GM21367 (cell line): ENCODE results near the gene MRPL1.
A peak's percentile ranks its signal among the peaks of the same experiment; 100 is the strongest.
"Not testable (repeated sequence)": the region's sequence is repeated elsewhere in the genome, so short reads cannot be mapped to it uniquely, and the experiment has no call there.

Source experiments
- ATAC-seq: cut with Tn5 transposase; IDR thresholded peaks from one replicate; pipeline ENCODE4 v1.9.1; 2021; ENCODE audit not compliant: unreplicated experiment

MRPL1 gene

GRCh38 chr4:77849278-77849965, 13.2 kb upstream of the MRPL1 start:
- ATAC-seq, result no peak

- peak; percentile 97 for ATAC-seq
Measured at GRCh38 chr4:77852892-77853495, 9.6 kb upstream of the MRPL1 start.

- ATAC-seq, result no peak
Measured at GRCh38 chr4:77854431-77855111, 8.1 kb upstream of the MRPL1 start.

DNA sequence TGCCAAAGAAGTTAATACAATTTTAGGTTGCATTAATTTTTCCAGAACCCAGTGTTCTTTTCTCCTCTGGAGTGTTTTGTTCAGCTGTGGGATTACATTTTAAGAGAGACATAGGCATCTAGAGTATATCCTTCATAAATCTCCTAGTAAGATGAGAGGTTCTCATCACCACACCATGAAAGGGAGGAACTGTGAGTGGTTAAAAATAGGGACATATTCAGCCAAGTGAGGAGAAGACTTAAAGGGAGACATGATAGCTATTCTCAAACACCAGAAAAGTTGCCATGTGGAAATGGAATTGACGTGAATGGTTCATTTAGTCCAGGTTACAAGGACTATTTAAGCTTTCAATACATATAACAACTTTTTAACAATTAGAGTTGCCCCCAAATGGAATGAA, 6.5 kb upstream of the MRPL1 start:
- no peak for ATAC-seq

- no peak for ATAC-seq
Measured at GRCh38 chr4:77859256-77859655, 3.4 kb upstream of the MRPL1 start.

DNA sequence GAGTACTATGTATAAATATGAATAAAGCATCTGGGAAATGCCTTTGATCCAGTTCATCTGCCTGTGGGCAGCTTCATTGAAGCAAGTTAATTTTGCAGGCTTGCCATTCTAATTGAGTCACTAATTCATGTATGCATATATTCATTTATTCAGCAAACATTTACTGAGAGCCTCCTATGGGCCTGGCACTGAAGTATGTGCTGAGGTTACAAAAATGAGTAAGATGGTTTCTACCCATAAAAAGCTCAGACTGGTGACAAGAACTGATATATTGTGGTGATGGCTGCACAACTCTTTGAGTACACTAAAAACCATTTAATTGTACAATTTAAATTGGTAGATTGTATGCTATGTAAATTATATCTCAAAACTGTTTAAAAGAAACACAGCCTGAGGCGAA, 1.1 kb upstream of the MRPL1 start:
- no peak for ATAC-seq

GRCh38 chr4:77863341-77863740, 711 bp downstream of the MRPL1 start:
- ATAC-seq, result not testable (repeated sequence)

DNA sequence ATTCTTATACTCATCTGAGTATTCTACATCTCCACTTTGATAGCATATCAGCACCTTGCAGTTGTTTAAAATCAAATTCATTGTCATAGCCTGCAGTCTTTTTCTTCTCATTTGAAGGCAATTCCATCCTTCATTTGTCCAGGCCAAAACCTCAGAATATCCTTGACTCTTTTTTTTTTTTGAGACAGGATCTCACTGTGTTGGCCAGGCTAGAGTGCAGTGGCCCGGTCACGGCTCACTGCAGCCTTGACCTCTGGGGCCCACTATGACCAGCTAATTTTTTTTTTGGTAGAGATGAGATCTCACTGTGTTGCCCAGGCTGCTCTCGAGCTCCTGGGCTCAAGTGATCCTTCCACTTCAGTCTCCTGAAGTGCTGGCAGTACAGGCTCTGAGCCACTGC, 2.6 kb downstream of the MRPL1 start:
- ATAC-seq, result no peak

- no peak for ATAC-seq
Measured at GRCh38 chr4:77872723-77873445, 10.3 kb downstream of the MRPL1 start.

- no peak for ATAC-seq
Measured at GRCh38 chr4:77877167-77877566, 14.5 kb downstream of the MRPL1 start.

DNA sequence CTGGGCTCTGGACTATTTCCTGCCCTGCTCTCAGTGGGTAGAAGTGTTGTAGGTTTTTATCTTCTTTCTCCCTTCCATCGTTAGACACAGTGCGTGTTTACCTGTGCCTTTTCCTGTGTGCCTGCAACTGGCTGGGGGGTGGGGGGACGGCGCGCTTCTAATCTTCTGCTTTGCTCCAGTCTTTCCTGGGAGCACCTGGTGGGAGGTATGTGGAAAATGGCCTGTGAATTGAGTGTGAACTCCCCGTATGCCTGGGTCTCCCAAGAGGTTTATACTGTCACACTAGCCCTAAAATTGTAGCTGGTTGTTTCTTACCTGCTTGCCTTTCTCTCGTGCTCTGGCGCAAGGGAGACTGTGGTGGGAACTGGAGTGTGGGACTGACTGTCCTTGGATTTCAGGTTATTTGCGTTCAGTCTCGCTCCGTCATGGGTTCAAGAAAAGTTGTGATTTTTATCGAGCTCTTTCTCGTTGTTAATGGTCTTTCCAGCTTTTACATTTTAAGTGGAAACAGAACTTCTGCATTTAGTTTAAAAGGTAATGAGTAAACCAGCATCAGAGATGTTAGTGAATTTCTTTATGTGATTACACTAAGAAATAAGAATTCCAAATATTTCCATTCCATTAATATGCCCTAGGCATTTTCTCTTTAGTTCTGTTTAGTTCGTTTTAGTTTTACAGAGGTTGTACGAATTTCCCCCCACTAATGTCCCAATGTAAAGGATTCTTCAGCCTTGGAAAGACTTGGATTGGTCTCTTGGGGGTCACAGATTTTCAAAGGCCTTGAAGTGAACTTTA, 15.3 kb downstream of the MRPL1 start:
- no peak for ATAC-seq

GRCh38 chr4:77880784-77881183, 18.2 kb downstream of the MRPL1 start:
- ATAC-seq, result peak; percentile 57

DNA sequence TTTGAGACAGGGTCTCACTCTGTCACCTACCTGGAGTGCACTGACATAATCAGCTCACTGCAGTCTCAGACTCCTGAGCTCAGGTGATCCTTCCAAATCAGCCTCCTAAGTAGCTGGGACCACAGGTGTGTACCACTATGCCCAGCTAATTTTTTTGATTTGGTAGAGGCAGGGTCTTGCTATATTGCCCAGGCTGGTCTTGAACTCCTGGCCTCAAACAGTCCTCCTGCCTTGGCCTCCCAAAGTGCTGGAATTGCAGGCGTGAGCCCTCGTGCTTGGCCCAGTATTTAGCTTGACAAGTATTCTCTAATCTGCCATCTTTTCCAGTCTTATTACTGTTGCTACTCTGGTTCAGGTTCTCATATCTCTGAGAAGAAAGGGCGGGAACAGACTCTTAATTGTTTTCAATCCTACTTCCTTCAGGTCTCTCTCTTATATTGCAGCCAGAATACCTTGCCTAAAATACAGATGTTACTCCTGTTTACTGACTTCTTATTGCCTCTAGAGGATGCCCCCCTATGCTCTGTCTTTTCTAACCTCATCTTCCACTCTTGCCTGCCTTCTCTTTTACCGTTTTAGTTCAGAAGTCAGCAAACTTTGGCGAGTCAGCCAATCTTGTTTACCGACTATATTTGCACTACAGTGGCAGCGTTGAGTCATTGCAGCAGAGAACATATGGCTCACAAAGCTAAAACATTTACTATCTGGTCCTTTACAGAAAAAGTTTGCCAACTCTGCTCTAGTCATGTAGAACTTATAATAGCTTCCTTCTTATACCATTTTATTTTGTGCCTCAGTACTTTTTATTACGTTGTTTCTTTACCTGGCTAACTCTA, 19.0 kb downstream of the MRPL1 start:
- no peak for ATAC-seq

DNA sequence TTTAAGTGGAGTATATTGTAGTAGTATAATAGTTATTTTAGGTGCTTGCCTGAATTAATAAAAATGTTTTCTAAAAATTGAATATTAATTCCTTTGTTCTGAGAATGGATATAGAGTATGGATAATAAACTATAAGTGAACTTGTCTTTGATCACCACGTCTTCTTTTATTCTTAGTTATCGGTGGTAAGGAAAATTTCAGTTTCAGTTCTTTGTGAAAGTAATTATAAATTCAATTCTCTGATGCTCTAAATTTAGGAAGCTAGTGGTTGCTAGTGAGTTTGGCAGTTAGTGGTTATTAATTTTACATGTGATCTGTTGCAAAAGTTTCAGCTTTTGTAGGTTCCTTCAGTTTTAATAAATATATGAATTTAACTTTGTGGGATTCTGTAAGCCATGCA, 30.8 kb downstream of the MRPL1 start:
- ATAC-seq, result no peak

- no peak for ATAC-seq
Measured at GRCh38 chr4:77899607-77900006, 37.0 kb downstream of the MRPL1 start.

DNA sequence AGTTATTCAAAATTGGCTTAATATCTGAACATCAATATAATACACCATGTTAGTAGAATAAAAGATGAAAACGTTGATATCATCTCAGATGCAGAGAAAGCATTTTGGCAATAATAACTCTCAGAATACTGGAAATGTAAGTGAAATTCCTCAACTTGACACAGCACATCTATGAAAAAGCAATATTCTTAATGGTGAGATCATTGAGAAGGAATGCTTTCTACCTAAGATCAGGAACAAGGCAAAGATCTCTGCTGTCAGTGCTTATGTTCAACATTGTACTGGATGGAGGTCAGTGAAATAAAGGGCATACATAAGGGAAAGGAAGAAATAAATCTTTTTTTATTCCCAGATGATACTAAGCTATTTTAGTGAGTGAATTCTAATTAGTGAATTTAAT, 40.6 kb downstream of the MRPL1 start:
- ATAC-seq, result no peak

GRCh38 chr4:77905651-77906263, 43.1 kb downstream of the MRPL1 start:
- no peak for ATAC-seq

DNA sequence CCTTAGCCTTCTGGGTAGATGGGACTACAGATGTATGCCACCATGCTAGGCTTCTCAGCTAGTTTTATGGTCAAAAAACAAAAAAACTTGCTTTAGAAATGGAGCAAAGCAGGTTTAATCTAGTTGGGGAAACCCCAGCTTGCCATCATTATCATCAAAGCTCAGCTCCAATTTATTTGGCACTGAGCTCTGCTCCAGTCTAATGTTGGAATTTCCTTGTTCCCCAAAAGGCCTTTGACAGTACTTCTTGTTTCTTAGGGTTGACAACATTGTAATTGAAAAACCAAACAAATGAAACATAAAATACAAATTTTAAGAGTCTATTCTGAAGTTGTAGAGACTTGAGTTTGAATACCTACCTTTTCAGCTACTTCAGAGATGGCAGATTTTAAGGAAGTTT, 48.0 kb downstream of the MRPL1 start:
- no peak for ATAC-seq

DNA sequence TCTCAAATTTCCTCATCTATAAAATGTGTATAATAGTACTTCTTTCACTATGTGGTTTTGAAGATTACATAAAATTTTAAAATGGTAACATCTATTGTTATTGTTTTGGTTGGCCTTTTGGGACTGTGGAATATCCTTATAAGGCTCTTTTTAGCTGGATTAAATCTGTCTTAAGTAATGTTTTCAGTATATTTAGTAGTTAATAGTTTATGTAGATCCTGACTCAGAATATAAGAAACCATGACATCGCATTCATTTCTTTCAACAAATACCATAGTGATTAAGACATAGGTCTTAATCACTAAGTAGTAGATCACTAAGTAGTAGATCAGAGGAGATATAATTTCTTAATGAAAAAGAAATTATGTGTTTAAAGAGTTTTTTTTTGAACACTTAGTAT, 48.5 kb downstream of the MRPL1 start:
- no peak for ATAC-seq
